GM12872 (cell line): ENCODE results near the gene CAPN8.

Source experiments
- TF ChIP-seq, protein P1 (sequence below): IDR thresholded peaks from 3 replicates; pipeline ENCODE4 v1.5.1; 2011; ENCODE audit warnings: low read depth, mild to moderate bottlenecking, low read length, moderate library complexity; ENCODE audit not compliant: insufficient read depth

The CAPN8 gene

DNA sequence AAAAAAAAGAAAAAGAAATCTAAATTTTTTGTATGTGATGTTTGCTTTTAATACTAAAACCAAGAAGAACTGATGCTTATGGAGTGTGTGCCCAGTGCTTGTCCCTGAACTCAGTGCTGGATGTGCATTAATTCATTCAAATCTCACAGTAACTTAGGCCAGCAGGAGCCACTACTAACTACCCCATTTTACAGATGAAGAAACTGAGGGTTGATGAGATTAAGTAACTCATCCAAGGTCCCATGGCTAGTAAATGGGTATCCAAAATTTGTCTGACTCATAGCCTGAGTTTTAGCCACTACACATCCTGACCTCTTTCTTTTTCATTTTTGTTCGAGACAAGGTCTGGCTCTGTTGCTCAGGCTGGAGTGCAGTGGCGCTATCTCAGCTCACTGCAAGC lies 144.4 kb downstream of the CAPN8 start:
- TF ChIP-seq, protein P1, sequence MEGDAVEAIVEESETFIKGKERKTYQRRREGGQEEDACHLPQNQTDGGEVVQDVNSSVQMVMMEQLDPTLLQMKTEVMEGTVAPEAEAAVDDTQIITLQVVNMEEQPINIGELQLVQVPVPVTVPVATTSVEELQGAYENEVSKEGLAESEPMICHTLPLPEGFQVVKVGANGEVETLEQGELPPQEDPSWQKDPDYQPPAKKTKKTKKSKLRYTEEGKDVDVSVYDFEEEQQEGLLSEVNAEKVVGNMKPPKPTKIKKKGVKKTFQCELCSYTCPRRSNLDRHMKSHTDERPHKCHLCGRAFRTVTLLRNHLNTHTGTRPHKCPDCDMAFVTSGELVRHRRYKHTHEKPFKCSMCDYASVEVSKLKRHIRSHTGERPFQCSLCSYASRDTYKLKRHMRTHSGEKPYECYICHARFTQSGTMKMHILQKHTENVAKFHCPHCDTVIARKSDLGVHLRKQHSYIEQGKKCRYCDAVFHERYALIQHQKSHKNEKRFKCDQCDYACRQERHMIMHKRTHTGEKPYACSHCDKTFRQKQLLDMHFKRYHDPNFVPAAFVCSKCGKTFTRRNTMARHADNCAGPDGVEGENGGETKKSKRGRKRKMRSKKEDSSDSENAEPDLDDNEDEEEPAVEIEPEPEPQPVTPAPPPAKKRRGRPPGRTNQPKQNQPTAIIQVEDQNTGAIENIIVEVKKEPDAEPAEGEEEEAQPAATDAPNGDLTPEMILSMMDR: no peak

DNA sequence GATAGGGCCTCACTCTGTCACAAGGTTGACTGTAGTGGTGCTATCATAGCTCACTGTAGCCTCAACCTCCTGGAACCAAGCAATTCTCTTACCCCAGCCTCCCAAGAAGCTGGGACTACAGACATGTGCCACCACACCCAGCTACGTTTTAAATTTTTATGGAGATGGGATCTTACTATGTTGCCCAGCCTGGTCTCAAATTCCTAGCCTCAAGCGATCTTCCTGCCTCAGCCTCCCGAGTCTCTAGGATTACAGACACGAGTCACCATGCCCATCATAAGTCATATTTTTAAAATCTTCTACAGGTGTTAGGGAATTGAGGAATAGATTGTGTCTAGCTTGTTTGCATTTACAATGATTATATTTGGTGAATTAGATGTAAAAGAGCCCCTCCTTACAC lies 145.3 kb downstream of the CAPN8 start:
- TF ChIP-seq, protein P1: no peak

DNA sequence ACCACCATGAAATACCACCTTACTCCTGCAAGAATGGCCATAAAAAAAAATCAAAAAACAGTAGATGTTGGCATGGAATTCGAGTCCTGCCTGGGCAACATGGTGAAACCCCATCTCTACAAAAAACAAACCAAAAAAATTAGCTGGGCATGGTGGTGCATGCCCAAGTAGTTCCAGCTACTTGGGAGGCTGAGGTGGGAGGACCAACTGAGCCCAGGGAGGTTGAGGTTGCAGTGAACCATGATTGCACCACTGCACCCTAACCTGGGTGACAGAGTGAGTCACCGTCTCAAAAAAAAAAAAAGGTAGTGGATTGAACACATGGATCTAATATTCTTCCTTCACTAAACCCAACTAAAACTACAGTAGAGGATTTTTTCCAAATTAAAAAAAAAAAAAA lies 146.4 kb downstream of the CAPN8 start:
- TF ChIP-seq, protein P1: no peak

DNA sequence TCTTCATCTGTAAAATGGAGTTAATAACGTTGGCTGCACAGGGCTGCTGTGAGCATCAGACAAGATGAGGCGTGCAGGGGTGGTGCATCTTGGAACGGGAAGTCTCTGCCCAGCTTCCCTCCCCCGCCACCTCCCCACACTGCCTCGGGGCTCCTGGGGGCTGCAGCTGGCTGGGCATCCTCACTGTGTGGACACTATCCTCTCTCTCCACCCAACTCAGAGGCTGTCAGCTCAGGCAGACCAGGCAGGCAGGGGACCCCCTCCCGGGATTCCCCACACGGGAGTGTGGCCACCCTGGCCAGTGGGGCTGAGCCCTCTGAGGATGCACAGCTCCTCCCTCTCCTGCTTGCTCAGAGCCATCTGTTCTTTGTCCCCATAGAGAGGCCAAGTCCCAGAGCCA lies 149.6 kb downstream of the CAPN8 start:
- TF ChIP-seq, protein P1: no peak

DNA sequence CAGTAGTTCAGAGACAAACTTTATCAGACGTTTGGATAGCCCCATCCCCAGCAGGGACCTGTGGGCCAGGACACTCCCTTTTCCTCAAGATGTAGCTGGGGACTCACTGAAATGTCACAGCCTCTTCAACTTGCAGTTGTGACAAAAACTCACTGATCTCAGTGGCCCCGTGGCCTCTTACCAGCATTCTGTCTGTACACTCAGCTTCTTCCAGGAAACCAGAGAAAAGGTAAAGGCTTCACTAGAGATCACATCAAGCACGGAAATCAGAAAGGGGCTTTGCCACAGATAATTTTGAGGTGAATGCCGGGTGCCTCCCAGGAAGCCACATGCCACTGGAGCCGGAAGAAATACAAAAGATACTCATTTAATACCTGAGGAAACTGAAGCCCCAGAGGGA lies 150.1 kb downstream of the CAPN8 start:
- TF ChIP-seq, protein P1: no peak

DNA sequence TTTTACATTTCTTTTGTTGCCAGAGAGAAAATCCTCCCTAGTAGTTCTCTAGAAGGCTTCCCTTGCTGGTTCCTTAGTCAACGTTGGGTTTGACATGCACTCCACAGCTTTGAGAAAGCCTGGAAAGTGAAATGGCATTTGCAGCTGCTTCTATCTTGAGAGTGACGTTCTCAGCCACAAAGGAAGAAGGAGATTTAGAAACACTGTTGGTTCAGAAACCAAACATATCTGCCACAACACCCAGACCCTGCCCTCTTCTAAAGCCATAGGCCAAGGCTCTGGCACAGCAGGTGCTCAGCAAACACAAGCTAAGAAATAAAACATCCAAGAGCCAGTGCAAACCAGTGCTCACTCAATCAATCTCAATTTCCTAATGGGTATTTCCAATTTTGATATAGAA lies 150.9 kb downstream of the CAPN8 start:
- TF ChIP-seq, protein P1: no peak

DNA sequence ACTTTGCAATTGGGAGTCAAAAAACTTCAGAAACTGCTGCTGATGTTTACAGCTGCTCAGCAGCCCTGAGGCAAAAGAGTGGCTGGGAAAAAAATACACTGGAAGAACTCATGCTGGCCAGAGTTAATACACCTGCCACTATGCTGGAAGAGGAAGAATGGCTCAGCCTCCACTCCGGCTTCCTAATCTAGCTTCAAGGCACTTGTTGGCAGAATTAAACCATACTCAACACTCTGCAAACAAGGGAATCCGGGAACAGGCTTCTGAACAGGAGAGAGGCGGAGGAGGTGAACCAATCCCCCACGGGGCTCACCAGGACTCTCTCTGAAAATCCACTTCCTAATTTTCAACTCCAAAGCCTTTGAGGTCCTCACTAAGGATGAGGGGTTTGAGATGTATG lies 152.2 kb downstream of the CAPN8 start:
- TF ChIP-seq, protein P1: no peak

DNA sequence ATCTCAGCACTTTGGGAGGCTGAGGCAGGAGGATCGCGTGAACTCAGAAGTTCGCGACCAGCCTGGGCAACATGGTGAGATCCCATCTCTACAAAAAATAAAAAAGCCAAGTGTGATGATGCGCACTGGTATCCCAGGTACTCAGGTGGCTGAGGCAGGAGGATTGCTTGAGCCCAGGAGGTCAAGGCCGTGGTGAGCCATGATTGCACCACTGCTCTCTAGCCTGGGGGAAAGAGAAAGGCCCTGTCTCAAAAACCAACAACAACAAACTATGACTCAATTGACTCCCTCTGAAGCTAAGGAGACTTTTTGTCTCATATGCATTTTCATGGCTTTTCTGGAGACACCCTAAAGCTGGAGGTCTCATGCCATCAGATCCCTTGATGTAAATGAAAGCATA lies 153.4 kb downstream of the CAPN8 start:
- TF ChIP-seq, protein P1: no peak
